Activated CD8-positive, alpha-beta memory T cell treated with anti-CD3 and anti-CD28 coated beads, Interleukin-2, amount 10 ng/mL, durations not matched to agents 7 days and 5 days (primary cell): ENCODE results near the gene FYB1. TPM values are rescaled to one million over a fixed set of nuclear protein-coding genes. Genes with fewer than 3 reads are reported as not detected.

Experiments
- ATAC-seq: fragments of 150-1000 bp; cut with Tn5 transposase; one replicate; pipeline ENCODE4 v1.10.0; 2021; ENCODE audit warnings: moderate library complexity
- CTCF ChIA-PET: fragments of 350-600 bp; sonication (Branson Sonifier 250); formaldehyde crosslinking; loops from one replicate; lab custom pipeline; 2021; ENCODE audit warnings: antibody characterized with exemption; lab: Charles Lee
- DNase-seq: peaks from one replicate; pipeline ENCODE4 v3.0.0-alpha.2; 2020
- H3K27ac Mint-ChIP-seq: one replicate; pipeline ENCODE4 v1.8.0; 2021; ENCODE audit warnings: mild to moderate bottlenecking, mixed read lengths
- H3K27me3 Mint-ChIP-seq: one replicate; pipeline ENCODE4 v1.8.0; 2021; ENCODE audit warnings: mixed read lengths
- H3K36me3 Mint-ChIP-seq: one replicate; pipeline ENCODE4 v1.8.0; 2021; ENCODE audit warnings: mild to moderate bottlenecking, mixed read lengths
- H3K4me1 Mint-ChIP-seq: one replicate; pipeline ENCODE4 v1.8.0; 2021; ENCODE audit warnings: mixed read lengths
- H3K4me3 Mint-ChIP-seq: one replicate; pipeline ENCODE4 v1.8.0; 2021; ENCODE audit warnings: mild to moderate bottlenecking, moderate library complexity, mixed read lengths
- H3K9me3 Mint-ChIP-seq: one replicate; pipeline ENCODE4 v1.8.0; 2022; ENCODE audit warnings: low read depth, mixed read lengths
- total RNA-seq, 2 experiments: library from RNA; stranded (reverse); gene quantifications; one replicate each; pipeline ENCODE4 v1.2.3, GENCODE V29; 2021

The FYB1 gene
- total RNA-seq, 2 experiments from 2014 or later, result 198 to 270 TPM

DNA sequence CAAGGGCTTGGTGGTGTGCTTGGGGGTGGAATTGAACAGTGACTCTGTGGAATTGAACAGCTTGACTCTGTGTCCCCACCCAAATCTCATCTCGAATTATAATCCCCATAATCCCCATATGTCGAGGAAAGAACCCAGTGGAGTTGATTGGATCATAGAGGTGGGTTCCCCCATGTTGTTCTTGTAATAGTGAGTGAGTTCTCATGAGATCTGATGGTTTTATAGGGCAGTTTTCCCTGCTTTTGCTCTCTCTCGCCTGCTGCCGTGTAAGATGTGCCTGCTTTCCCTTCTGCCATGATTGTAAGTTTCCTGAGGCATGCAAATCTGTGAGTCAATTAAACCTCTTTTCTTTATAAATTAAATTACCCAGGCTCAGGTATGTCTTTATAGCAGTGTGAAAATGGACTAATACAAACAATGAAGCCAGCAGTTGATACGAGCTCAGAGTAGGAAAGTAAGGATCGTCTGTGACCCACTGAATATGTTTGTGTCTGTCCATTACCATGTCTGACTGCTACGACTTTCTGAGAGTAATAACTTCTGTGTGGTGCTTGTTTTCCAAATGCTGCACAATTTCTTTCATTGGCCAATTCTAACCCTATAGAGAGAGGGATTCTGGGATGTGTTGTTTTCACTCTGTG, 127.3 kb downstream of the FYB1 start:
- Mint-ChIP-seq H3K4me1 (no peaks in the 10 kb centered on the region), H3K4me3 (no peak overlapping the region), H3K36me3 (peaks cover 5% of the 10 kb centered on the region), H3K27me3 (peaks cover 29% of the 10 kb centered on the region), H3K27ac (no peak overlapping the region), H3K9me3 (peaks cover 8% of the 10 kb centered on the region)
- CTCF ChIA-PET, result interaction anchor here (1.0 to 1.7 kb wide), 3 partner anchors 11 to 29 kb away, joined by 3 to 5 read pairs (median 3); no protein-coding TSS in a partner anchor
- ATAC-seq, result no peak
- no peak for DNase-seq

DNA sequence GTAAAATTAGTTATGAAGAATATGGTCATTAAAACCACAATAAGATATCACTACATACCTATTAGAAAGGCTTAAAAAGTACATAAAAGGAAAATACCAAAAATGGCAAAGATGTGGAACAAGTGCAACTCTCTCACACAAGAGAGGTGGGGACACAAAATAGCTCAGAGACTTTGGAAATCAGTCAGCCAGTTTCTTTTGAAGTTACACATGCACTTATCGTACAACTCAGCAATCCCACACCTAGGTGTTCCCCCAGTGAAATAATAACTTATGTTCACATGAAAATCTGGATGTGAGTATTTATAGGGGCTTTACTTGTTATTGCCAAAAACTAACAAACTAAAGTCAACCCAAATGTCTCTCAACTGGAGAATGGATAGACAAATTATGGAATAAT, 135.4 kb downstream of the FYB1 start:
- Mint-ChIP-seq H3K4me1 (peaks cover 6% of the 10 kb centered on the region), H3K9me3 (no peaks in the 10 kb centered on the region)
- ATAC-seq, result no peak

DNA sequence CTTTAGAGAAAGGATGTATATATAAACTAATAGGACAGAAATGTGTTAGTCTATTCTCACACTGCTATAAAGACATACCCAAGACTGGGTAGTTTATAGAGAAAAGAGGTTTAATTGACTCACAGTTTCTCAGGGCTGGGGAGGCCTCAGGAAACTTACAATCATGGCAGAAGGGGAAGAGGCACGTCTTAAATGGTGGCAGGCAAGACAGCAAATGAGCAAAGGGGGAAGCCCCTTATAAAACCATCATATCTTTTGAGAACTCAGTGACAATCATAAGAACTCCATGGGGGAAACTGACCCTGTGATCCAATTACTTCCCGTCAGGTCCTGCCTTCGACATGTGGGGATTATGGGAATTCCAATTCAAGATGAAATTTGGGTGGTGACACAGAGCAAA, 136.4 kb downstream of the FYB1 start:
- no peak for ATAC-seq
- Mint-ChIP-seq H3K4me1 (peaks cover 8% of the 10 kb centered on the region), H3K36me3 (peaks cover 15% of the 10 kb centered on the region), H3K9me3 (no peaks in the 10 kb centered on the region), H3K4me3 (no peak overlapping the region), H3K27ac (no peak overlapping the region), H3K27me3 (peaks cover 25% of the 10 kb centered on the region)
- no peak for DNase-seq
- CTCF ChIA-PET, result no interaction called here

More for the DNA sequence above, 135.4 kb downstream of the FYB1 start:
- H3K36me3 Mint-ChIP-seq, result peaks cover 11% of the 10 kb centered on the region
- H3K27ac Mint-ChIP-seq, result no peak overlapping the region
- CTCF ChIA-PET, result no interaction called here
- no peak for DNase-seq
- no peak overlapping the region for H3K4me3 Mint-ChIP-seq
- peaks cover 26% of the 10 kb centered on the region for H3K27me3 Mint-ChIP-seq

DNA sequence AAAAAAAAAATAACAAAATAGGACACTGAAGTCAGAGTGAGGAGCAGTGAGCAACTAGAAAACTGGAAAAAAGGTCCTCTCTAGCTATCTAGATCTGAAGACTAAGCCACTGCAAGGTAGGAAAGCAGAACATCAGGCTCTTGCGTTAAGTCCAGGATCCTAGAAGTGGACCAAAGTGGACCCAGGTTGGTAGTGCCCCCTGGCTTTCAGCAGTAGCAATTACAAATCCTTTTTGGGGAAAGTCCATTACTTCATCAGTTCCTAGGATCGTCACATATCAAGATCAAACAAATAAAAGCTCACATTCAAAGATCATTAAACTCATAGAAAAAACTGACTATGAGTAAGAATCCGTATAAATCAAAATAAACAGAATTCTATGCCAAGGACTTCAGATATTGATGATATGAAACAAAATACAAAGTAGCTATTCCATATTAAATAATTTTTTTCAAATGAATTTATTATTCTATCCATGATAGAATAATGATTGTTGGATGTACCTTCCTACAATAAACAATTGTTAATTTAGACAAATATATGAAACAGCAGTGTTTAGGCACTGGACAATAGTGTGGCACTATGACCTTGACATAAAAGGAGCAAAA, 138.7 kb downstream of the FYB1 start:
- Mint-ChIP-seq H3K4me1 (peaks cover 21% of the 10 kb centered on the region), H3K9me3 (no peaks in the 10 kb centered on the region), H3K27ac (no peak overlapping the region), H3K4me3 (no peak overlapping the region), H3K27me3 (peaks cover 24% of the 10 kb centered on the region), H3K36me3 (peaks cover 16% of the 10 kb centered on the region)
- ATAC-seq, result peak; percentile 46
- CTCF ChIA-PET, result interaction anchor here (0.6 to 2.6 kb wide), 38 partner anchors 9 to 639 kb away, joined by 3 to 15 read pairs (median 3); no protein-coding TSS in a partner anchor
- DNase-seq, result peak; percentile 56

DNA sequence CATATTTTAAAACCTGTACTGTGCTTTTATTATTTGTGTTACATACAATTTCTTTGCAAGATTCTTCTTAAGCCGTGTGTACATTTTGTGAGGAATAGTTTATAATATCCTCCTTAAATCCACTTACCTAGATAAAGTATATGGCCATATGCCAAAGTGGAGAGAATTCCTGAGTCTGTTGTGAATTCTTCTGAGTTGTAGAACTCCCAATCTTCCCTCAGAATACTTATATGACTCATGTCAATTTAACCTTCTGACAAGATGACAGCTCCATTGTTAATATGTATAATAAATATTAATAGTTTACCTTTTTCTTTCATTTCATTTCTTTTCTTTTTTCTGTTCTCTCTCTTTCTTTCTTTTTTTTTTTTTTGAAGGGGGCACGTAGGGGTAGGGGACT, 139.2 kb downstream of the FYB1 start:
- ATAC-seq (no peak), DNase-seq (no peak)
- CTCF ChIA-PET, result interaction anchor here (0.7 to 2.6 kb wide), 32 partner anchors 10 to 638 kb away, joined by 3 to 15 read pairs (median 4); no protein-coding TSS in a partner anchor
- H3K4me1 Mint-ChIP-seq, result peaks cover 26% of the 10 kb centered on the region
- peaks cover 24% of the 10 kb centered on the region for H3K27me3 Mint-ChIP-seq
- H3K36me3 Mint-ChIP-seq, result peaks cover 17% of the 10 kb centered on the region
- H3K27ac Mint-ChIP-seq, result no peak overlapping the region
- H3K9me3 Mint-ChIP-seq, result no peaks in the 10 kb centered on the region
- H3K4me3 Mint-ChIP-seq, result no peak overlapping the region

DNA sequence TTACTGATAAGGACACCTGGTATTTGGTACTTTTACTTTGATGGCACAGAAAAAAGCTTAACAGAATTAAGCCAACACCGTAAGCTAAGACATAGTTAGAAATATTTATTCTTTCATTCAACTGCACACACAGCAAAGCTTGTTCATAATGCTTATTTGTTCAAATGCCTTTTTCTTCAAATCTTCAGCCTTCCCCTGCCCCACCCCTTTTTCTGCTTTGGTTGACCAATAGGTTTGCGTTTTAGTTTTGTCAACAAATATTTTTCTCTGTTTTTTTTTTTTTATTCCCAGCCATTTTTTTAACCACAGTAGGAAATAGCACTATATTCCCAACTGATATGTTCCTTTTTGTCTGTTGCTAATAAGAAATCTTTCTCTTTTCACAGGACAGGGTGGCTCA, 140.2 kb downstream of the FYB1 start:
- H3K27me3 Mint-ChIP-seq, result peaks cover 24% of the 10 kb centered on the region
- CTCF ChIA-PET, result interaction anchor here (1.3 to 2.6 kb wide), 2 partner anchors 74 to 637 kb away, joined by 3 to 12 read pairs; no protein-coding TSS in a partner anchor
- no peak overlapping the region for H3K4me3 Mint-ChIP-seq
- no peak overlapping the region for H3K27ac Mint-ChIP-seq
- no peak for ATAC-seq
- H3K36me3 Mint-ChIP-seq, result peaks cover 17% of the 10 kb centered on the region
- DNase-seq, result no peak
- H3K4me1 Mint-ChIP-seq, result peaks cover 27% of the 10 kb centered on the region
- no peaks in the 10 kb centered on the region for H3K9me3 Mint-ChIP-seq

DNA sequence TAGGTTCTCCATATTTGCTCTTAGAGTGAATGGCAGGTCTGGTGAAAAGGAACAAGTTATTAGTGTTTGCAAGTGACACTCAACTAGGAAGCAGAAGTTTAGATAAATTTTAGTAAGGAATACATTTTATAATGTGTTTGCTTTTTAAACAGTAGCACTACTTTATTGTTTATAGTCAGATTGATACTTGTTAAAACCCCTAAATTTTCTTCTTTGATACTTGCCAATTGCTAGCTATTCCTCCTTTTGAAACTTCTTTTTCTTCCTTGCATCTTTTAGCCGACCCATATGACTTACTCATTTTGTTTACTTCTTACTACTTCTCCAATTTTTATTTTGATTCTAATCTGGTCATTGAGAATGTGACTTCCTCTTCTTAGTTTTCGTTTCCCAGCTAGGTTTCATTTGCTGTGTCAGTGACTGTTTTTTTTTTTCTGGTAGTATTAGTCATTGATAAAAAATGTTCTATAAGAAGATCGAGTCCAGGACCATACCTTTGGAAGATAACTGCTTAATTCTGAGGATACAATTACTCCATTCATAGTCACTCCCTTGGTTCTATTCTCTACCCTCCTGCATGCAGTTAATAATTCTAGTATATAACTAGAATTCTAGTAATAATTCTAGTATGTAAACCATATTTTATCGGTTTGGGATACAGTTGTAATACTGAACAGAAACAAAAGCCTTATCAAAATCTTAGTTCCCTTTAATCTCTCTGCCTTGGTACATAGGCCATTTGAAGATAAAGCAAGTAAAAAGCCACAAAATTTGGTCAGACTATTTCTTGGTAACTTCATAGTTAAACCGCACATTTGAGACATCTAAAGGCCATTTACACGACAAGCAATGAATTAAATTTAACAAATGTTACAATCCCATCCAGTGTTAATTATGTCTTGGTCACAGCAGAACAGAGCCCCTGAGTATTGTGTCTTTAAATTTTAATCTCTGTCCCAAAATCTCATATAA, 142.3 kb downstream of the FYB1 start:
- H3K27ac Mint-ChIP-seq, result peak overlapping the region; percentile 85
- H3K9me3 Mint-ChIP-seq, result no peaks in the 10 kb centered on the region
- peak overlapping the region; percentile 95 for H3K4me3 Mint-ChIP-seq
- DNase-seq (no peak), ATAC-seq (no peak)
- H3K36me3 Mint-ChIP-seq, result peaks cover 19% of the 10 kb centered on the region
- peaks cover 36% of the 10 kb centered on the region for H3K4me1 Mint-ChIP-seq
- CTCF ChIA-PET, result interaction anchor here (0.6 kb wide), 1 partner anchor 110 kb away, joined by 3 read pairs; no protein-coding TSS in a partner anchor
- peaks cover 16% of the 10 kb centered on the region for H3K27me3 Mint-ChIP-seq

DNA sequence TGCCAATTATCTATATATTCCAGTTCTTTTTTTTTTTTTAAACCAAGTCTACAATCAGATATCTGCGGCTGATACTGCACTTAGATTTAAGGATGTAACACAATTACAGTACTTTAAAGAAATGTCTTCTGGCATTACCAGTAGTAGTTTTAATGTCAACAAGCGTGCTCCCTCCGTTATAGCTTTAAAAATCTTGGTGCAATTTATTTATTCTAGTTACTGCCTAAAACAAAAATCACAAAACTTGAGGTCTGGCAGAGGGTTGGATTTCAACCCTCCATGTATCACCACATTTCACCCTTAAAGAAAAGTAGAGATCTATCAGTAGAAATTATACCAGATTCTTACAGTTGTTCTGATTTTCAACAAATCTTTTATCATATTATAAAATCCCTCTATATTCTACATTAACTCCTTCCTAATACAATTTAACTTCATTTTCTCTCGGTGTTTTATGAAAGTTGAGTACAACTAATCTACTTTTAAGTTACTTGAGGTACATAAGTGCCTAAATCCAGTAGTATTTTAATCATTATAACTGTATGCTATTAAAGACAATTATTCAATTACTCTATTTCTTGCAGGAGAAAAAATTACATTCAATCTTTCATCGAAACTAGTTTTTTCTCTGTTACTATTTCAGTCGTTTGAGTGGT, 143.1 kb downstream of the FYB1 start:
- H3K9me3 Mint-ChIP-seq, result no peaks in the 10 kb centered on the region
- ATAC-seq, result no peak

DNA sequence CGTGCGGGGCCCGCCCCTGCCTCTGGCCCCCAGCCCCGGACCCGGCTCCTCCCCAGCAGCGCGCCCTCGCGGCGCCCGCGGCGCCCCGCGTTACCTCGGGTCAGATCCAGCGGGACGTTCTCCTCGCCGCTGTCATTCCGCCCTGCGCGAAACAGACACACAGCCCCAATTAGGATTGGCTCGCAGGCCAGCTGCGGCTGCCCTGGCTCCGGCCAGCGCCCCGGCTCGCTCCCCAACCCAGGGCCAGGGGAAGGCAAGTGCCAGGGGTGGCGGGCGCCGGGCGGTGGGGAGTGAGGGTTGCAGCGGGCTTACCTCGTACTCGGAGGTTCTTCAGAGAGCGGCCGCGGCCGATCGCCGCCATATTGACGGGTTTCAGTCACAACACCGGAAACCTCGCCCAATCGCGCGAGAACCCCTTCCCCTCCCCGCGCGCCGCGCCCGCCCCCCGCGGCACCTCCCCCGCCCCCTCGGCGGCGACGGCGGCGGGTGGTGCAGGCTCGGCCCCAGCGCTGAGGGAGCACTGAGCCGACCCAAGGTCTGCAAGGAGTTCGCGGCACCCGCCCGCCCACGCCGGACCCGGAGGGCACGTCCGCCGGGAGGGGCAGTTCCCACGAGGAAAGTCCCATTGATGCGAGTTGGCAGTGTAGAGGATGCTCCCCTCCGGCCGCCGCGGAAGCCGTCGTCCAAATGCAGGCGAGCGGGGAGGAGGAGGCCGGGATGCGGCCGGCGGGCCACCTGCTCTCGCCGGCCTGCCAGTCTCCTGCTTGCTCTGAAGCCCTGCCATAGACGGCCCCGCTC, 145.1 kb downstream of the FYB1 start, which contains the start of gene RICTOR:
RICTOR (minus strand) TSS at position 383 of the 798 bp plus-strand sequence; CDS start at position 361, 22 bp downstream.
- Mint-ChIP-seq H3K9me3 (no peaks in the 10 kb centered on the region), H3K36me3 (peaks cover 29% of the 10 kb centered on the region), H3K4me3 (peak within 1 kb of the TSS; percentile 96), H3K27me3 (peaks cover 12% of the 10 kb centered on the region), H3K4me1 (peaks cover 44% of the 10 kb centered on the region), H3K27ac (peak within 1 kb of the TSS; percentile 97)
- DNase-seq (peak; percentile 94), ATAC-seq (peak; percentile 78)
- CTCF ChIA-PET, result interaction anchor here (1.5 kb wide), 1 partner anchor 19 kb away, joined by 3 read pairs; no protein-coding TSS in a partner anchor

More for the DNA sequence above, 143.1 kb downstream of the FYB1 start:
- Mint-ChIP-seq H3K4me3 (peak overlapping the region; percentile 95), H3K36me3 (peaks cover 19% of the 10 kb centered on the region), H3K27me3 (peaks cover 16% of the 10 kb centered on the region), H3K27ac (peak overlapping the region; percentile 85), H3K4me1 (peaks cover 43% of the 10 kb centered on the region)
- CTCF ChIA-PET, result interaction anchor here (0.6 kb wide), 1 partner anchor 111 kb away, joined by 3 read pairs; no protein-coding TSS in a partner anchor
- no peak for DNase-seq

DNA sequence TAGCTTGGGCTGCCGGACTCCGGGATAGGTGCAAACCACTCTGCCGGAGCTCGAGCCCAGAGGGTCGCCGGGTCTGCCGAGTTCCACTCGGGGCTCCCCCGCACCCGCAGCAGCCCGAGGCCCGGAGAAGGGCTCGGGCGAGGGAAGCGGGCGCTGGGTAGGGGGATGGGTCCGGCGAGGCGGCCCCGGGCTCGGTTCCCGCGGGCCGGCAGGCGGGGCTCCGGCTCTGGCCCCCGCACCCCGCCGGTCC, 145.7 kb downstream of the FYB1 start:
- Mint-ChIP-seq H3K9me3 (no peaks in the 10 kb centered on the region), H3K27me3 (peaks cover 7% of the 10 kb centered on the region), H3K4me1 (peaks cover 44% of the 10 kb centered on the region), H3K36me3 (peaks cover 33% of the 10 kb centered on the region), H3K4me3 (peak overlapping the region; percentile 96), H3K27ac (peak overlapping the region; percentile 97)
- ATAC-seq (peak; percentile 45), DNase-seq (no peak)
- CTCF ChIA-PET, result interaction anchor here (1.5 kb wide), 1 partner anchor 20 kb away, joined by 3 read pairs; no protein-coding TSS in a partner anchor

DNA sequence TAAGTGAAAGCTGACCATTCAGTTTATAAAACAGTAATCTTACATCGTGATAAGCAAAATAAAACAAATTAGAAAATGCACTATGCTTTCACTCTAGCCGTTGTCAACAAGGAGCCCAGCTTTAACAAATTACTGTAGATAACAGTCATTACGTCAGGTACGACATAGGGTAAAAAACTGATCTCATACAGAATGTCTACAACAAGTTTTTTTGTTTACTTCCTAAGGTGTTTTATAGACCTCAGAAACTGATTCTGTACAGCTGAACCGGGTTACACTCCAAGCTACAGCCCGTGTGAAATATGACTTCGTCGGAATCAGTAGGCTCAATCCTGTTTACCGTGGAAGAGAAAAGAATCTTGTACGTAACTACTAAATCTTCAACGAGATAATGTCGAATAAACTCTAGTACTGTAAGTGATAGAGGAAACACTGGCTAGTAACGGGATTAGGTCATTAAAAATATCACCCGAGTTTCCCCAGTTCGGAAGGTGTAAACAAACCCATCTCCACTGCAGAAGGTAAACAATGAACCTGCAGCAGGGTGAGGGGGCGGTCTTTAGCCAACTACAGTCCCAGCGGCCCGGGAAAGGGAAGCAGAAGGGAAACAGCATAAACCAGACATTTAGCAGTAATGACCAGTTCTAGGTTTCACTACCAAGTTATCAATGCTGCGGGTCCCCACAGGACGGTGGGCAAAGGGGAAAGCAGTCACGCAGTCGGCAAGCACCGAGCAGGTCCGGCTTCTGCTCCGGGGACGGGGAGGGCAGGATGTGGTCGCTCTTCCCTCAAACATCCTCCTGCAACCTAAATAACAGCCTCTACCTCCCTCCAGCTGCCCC, 146.2 kb downstream of the FYB1 start:
- H3K4me3 Mint-ChIP-seq, result peak overlapping the region; percentile 96
- peaks cover 4% of the 10 kb centered on the region for H3K27me3 Mint-ChIP-seq
- peak; percentile 92 for DNase-seq
- peaks cover 35% of the 10 kb centered on the region for H3K36me3 Mint-ChIP-seq
- H3K9me3 Mint-ChIP-seq, result no peaks in the 10 kb centered on the region
- CTCF ChIA-PET, result interaction anchor here (1.1 to 2.6 kb wide), 3 partner anchors 8 to 21 kb away, joined by 3 to 14 read pairs (median 3); no protein-coding TSS in a partner anchor
- peaks cover 45% of the 10 kb centered on the region for H3K4me1 Mint-ChIP-seq
- ATAC-seq, result peak; percentile 54
- peak overlapping the region; percentile 97 for H3K27ac Mint-ChIP-seq
